ENCODE measurements around the gene CDX4.
"Not testable (repeated sequence)": the region's sequence is repeated elsewhere in the genome, so short reads cannot be mapped to it uniquely, and the experiment has no call there.

Gene CDX4

GRCh38 chrX:73446831-73447230 lies at the start of gene CDX4:
Gene CDX4, plus strand, starts transcription at chrX:73447053. Its CDS starts 201 bp downstream, at chrX:73447254.
- DNase-seq (ENCODE audit: low spot score) = no peak

GRCh38 chrX:73398185-73398914 lies 48.5 kb upstream of the CDX4 start:
- DNase-seq (ENCODE audit: low spot score) = no peak

GRCh38 chrX:73400136-73400748 lies 46.6 kb upstream of the CDX4 start:
- DNase-seq (ENCODE audit: low spot score) = no peak

- no peak for DNase-seq (ENCODE audit: low spot score)
Observed at GRCh38 chrX:73401591-73402266, 45.1 kb upstream of the CDX4 start.

GRCh38 chrX:73412930-73413329 lies 33.9 kb upstream of the CDX4 start:
- no peak for DNase-seq (ENCODE audit: low spot score)

- DNase-seq (ENCODE audit: low spot score) = no peak
Observed at GRCh38 chrX:73447311-73447794, 500 bp downstream of the CDX4 start.

- no peak for DNase-seq (ENCODE audit: low spot score)
Observed at GRCh38 chrX:73448379-73448778, 1.5 kb downstream of the CDX4 start.

- no peak for DNase-seq (ENCODE audit: low spot score)
Observed at GRCh38 chrX:73455171-73455570, 8.3 kb downstream of the CDX4 start.

GRCh38 chrX:73457306-73457705 lies 10.5 kb downstream of the CDX4 start:
- DNase-seq (ENCODE audit: low spot score) = no peak

GRCh38 chrX:73468376-73468775 lies 21.5 kb downstream of the CDX4 start:
- DNase-seq (ENCODE audit: low spot score) = no peak

- DNase-seq (ENCODE audit: low spot score) = no peak
Observed at GRCh38 chrX:73478961-73479360, 32.1 kb downstream of the CDX4 start.

- DNase-seq (ENCODE audit: low spot score) = no peak
Observed at GRCh38 chrX:73481521-73481920, 34.7 kb downstream of the CDX4 start.

- DNase-seq (ENCODE audit: low spot score) = no peak
Observed at GRCh38 chrX:73490661-73491060, 43.8 kb downstream of the CDX4 start.

- not testable (repeated sequence) for DNase-seq (ENCODE audit: low spot score)
Observed at GRCh38 chrX:73492178-73492577, 45.3 kb downstream of the CDX4 start.
